Astrocyte (in vitro differentiated cells and primary cell): ENCODE measurements around the gene NR3C1. TPM values are rescaled to one million over a fixed set of nuclear protein-coding genes. Genes with fewer than 3 reads are reported as not detected.
A peak's percentile ranks its signal among the peaks of the same experiment; 100 is the strongest.

Experiments
- DNase-seq: peaks from one replicate; pipeline ENCODE4 v3.0.0-alpha.2; 2010; ENCODE audit warnings: low read depth
- FAIRE-seq: peaks from 2 replicates; lab custom pipeline; 2011; peaks lifted over from hg19 to GRCh38; lab: Jason Lieb, UNC
- H2AFZ ChIP-seq: 2 replicates; pipeline ENCODE4 v1.6.0; 2012; ENCODE audit warnings: low read depth, low read length, inconsistent platforms
- H3K27ac ChIP-seq: 2 replicates; pipeline ENCODE4 v1.5.1; 2011; ENCODE audit warnings: low read depth, low read length, inconsistent platforms
- H3K27me3 ChIP-seq: 2 replicates; pipeline ENCODE4 v1.6.0; 2011; ENCODE audit warnings: low read length, inconsistent platforms; ENCODE audit not compliant: insufficient read depth
- H3K36me3 ChIP-seq: 2 replicates; pipeline ENCODE4 v1.5.1; 2011; ENCODE audit warnings: low read length, inconsistent platforms; ENCODE audit not compliant: insufficient read depth
- H3K4me1 ChIP-seq: 2 replicates; pipeline ENCODE4 v1.5.1; 2011; ENCODE audit warnings: low read length, inconsistent platforms; ENCODE audit not compliant: insufficient read depth
- H3K4me2 ChIP-seq: 2 replicates; pipeline ENCODE4 v1.6.0; 2012; ENCODE audit warnings: low read length, inconsistent platforms
- H3K4me3 ChIP-seq: 2 replicates; pipeline ENCODE4 v1.5.1; 2011; ENCODE audit warnings: low read depth, mild to moderate bottlenecking, low read length, inconsistent platforms; ENCODE audit not compliant: insufficient read depth
- H3K79me2 ChIP-seq: 2 replicates; pipeline ENCODE4 v1.6.0; 2012; ENCODE audit warnings: mild to moderate bottlenecking, low read length, inconsistent platforms; ENCODE audit not compliant: insufficient read depth
- H3K9ac ChIP-seq: 2 replicates; pipeline ENCODE4 v1.6.0; 2012; ENCODE audit warnings: mild to moderate bottlenecking, low read length, inconsistent platforms
- H3K9me3 ChIP-seq: 2 replicates; pipeline ENCODE4 v1.5.1; 2012; ENCODE audit warnings: low read depth, mild to moderate bottlenecking, low read length, inconsistent platforms; ENCODE audit not compliant: insufficient read depth
- H4K20me1 ChIP-seq: 2 replicates; pipeline ENCODE4 v1.6.0; 2012; ENCODE audit warnings: low read length, inconsistent platforms; ENCODE audit not compliant: insufficient read depth
- H3K27ac Mint-ChIP-seq: one replicate; pipeline ENCODE4 v1.8.0; 2021; ENCODE audit warnings: mild to moderate bottlenecking, mixed read lengths; ENCODE audit not compliant: unreplicated experiment
- H3K27me3 Mint-ChIP-seq: one replicate; pipeline ENCODE4 v1.8.0; 2021; ENCODE audit warnings: low read depth, mixed read lengths; ENCODE audit not compliant: unreplicated experiment
- H3K36me3 Mint-ChIP-seq: one replicate; pipeline ENCODE4 v1.8.0; 2021; ENCODE audit warnings: low read depth, mixed read lengths; ENCODE audit not compliant: unreplicated experiment
- H3K4me1 Mint-ChIP-seq: one replicate; pipeline ENCODE4 v1.8.0; 2021; ENCODE audit warnings: low read depth, mixed read lengths; ENCODE audit not compliant: unreplicated experiment
- H3K4me3 Mint-ChIP-seq: one replicate; pipeline ENCODE4 v1.8.0; 2021; ENCODE audit warnings: mild to moderate bottlenecking, moderate library complexity, mixed read lengths; ENCODE audit not compliant: unreplicated experiment
- H3K9me3 Mint-ChIP-seq: one replicate; pipeline ENCODE4 v1.8.0; 2021; ENCODE audit warnings: mild to moderate bottlenecking, mixed read lengths; ENCODE audit not compliant: unreplicated experiment
- CTCF ChIP-seq: IDR thresholded peaks from 2 replicates; pipeline ENCODE4 v1.5.1; 2011; ENCODE audit warnings: low read depth, mild to moderate bottlenecking, inconsistent platforms, low read length, moderate library complexity; ENCODE audit not compliant: insufficient read depth
- EZH2 ChIP-seq: IDR thresholded peaks from 2 replicates; pipeline ENCODE4 v1.6.1; 2012; ENCODE audit warnings: mild to moderate bottlenecking, low read length, inconsistent platforms; ENCODE audit not compliant: insufficient read depth
- total RNA-seq: library from RNA; stranded (reverse); gene quantifications from 2 replicates; pipeline ENCODE4 v1.2.1, GENCODE V29; 2021

The NR3C1 gene
- total RNA-seq, 1 donor from 2014 or later = 35.4 TPM

- no peak for FAIRE-seq
- Histone ChIP-seq H3K27ac (no peak overlapping the region), H2AFZ (no peak overlapping the region), H3K9me3 (peaks cover 3% of the 10 kb centered on the region), H3K36me3 (no peaks in the 10 kb centered on the region), H4K20me1 (peaks cover 62% of the 10 kb centered on the region), H3K79me2 (peaks cover 95% of the 10 kb centered on the region), H3K4me2 (no peak overlapping the region), H3K27me3 (no peaks in the 10 kb centered on the region), H3K9ac (no peak overlapping the region), H3K4me3 (no peak overlapping the region), H3K4me1 (peaks cover 6% of the 10 kb centered on the region)
- Mint-ChIP-seq H3K4me3 (no peak overlapping the region), H3K27ac (no peak overlapping the region), H3K4me1 (peaks cover 8% of the 10 kb centered on the region), H3K36me3 (peaks cover 14% of the 10 kb centered on the region), H3K27me3 (no peaks in the 10 kb centered on the region), H3K9me3 (peaks cover 10% of the 10 kb centered on the region)
- no peak for DNase-seq
- TF ChIP-seq CTCF (no peak), EZH2 (no peak)
Observed at GRCh38 chr5:143390258-143390657, 13.2 kb downstream of the NR3C1 start.

GRCh38 chr5:143386725-143387124 lies 16.8 kb downstream of the NR3C1 start:
- Histone ChIP-seq H3K9ac (no peak overlapping the region), H3K4me3 (no peak overlapping the region), H3K27me3 (no peaks in the 10 kb centered on the region), H2AFZ (no peak overlapping the region), H3K4me2 (peak overlapping the region; percentile 44), H4K20me1 (peaks cover 64% of the 10 kb centered on the region), H3K9me3 (peaks cover 11% of the 10 kb centered on the region), H3K4me1 (peaks cover 6% of the 10 kb centered on the region), H3K36me3 (no peaks in the 10 kb centered on the region), H3K79me2 (peaks cover 96% of the 10 kb centered on the region), H3K27ac (peak overlapping the region; percentile 24)
- H3K9me3 Mint-ChIP-seq = peaks cover 25% of the 10 kb centered on the region
- FAIRE-seq (peak; percentile 72), DNase-seq (peak; percentile 97)
- H3K27ac Mint-ChIP-seq = no peak overlapping the region
- H3K4me1 Mint-ChIP-seq = peaks cover 8% of the 10 kb centered on the region
- H3K27me3 Mint-ChIP-seq = no peaks in the 10 kb centered on the region
- peaks cover 30% of the 10 kb centered on the region for H3K36me3 Mint-ChIP-seq
- H3K4me3 Mint-ChIP-seq = no peak overlapping the region
- TF ChIP-seq CTCF (no peak), EZH2 (no peak)

GRCh38 chr5:143384865-143385657 lies 18.4 kb downstream of the NR3C1 start:
- Histone ChIP-seq H3K4me3 (no peak overlapping the region), H3K36me3 (no peaks in the 10 kb centered on the region), H3K27me3 (no peaks in the 10 kb centered on the region), H2AFZ (no peak overlapping the region), H3K9me3 (peaks cover 11% of the 10 kb centered on the region), H4K20me1 (peaks cover 68% of the 10 kb centered on the region), H3K4me2 (no peak overlapping the region), H3K9ac (no peak overlapping the region), H3K27ac (no peak overlapping the region), H3K4me1 (peaks cover 6% of the 10 kb centered on the region), H3K79me2 (peaks cover 96% of the 10 kb centered on the region)
- DNase-seq = no peak
- peak; percentile 50 for FAIRE-seq
- no peak overlapping the region for H3K4me3 Mint-ChIP-seq
- TF ChIP-seq EZH2 = no peak
- TF ChIP-seq CTCF = no peak
- H3K4me1 Mint-ChIP-seq = peaks cover 8% of the 10 kb centered on the region
- peaks cover 30% of the 10 kb centered on the region for H3K36me3 Mint-ChIP-seq
- no peak overlapping the region for H3K27ac Mint-ChIP-seq
- H3K9me3 Mint-ChIP-seq = peaks cover 25% of the 10 kb centered on the region
- H3K27me3 Mint-ChIP-seq = no peaks in the 10 kb centered on the region
